ENCODE measurements around the gene GNAS. TPM values are rescaled to one million over a fixed set of nuclear protein-coding genes. Genes with fewer than 3 reads are reported as not detected.
A peak's percentile ranks its signal among the peaks of the same experiment; 100 is the strongest.

The GNAS gene
- total RNA-seq, 1 donor from 2014 or later, result 617 TPM

- peak; percentile 61 for ATAC-seq
- peak; percentile 90 for DNase-seq (ENCODE audit: low spot score)
- intact Hi-C loops (cut with DNase I), result no loop called here
Measured at GRCh38 chr20:58891086-58891717, 38.7 kb downstream of the GNAS start.

DNA sequence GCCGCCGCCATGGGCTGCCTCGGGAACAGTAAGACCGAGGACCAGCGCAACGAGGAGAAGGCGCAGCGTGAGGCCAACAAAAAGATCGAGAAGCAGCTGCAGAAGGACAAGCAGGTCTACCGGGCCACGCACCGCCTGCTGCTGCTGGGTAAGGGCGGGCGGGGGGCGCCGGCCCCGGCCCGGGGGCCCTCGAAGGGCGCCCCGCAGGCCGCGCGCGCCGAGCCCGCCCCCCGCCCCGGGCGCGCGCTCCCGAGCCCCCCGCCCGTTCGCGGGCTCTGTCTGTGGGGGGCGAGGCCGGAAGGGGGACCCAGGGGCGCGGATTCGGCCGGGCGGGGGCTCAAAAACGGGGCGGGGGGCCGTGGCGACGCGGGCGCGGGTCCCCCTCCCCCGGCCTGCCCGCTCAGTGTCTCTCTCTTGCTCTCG, 39.2 kb downstream of the GNAS start:
- no peak for DNase-seq (ENCODE audit: low spot score)

DNA sequence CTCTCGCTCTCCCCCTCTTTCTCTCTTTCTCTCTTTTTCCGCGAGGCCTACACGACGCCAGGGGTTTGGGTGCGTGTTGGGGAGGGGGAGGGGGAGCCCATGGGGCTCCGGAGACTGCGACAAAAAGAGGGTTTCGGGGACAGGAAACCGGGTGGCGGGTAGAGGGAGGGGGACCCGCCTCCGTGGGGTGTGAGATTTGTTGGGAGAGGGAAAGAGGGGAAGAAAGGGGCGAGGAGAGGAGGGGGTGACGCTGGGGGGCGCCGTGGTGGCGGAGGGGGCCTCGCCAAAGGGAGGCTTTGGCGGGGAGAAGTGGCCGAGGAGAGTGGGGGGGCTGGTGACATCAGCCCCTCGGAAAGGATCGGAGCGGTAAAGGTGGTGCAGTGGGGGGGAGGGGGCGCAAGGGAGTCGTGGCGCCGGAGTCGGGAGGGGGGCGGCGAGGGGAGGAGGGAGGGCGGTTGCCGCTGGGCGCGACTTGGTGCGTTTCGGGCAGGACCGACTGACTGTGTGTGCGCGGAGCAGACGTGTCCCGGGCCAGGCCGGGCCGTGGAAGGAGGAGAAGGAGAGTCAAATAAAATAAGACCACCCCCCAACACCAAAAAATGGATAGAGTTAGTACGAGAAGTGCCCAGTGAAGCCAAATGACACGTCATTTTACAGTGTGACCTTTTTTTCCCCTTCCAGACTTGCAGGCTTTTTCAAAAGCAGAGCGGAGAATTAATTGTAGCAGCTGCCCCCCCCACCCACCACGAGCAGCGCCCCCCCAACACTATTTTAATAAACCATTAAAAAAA, 39.8 kb downstream of the GNAS start:
- intact Hi-C loops (cut with DNase I), result no loop called here
- DNase-seq (ENCODE audit: low spot score), result peak; percentile 86
- peak; percentile 60 for ATAC-seq

More for the DNA sequence above, 39.2 kb downstream of the GNAS start:
- ATAC-seq, result peak; percentile 1
- intact Hi-C loops (cut with DNase I), result no loop called here

DNA sequence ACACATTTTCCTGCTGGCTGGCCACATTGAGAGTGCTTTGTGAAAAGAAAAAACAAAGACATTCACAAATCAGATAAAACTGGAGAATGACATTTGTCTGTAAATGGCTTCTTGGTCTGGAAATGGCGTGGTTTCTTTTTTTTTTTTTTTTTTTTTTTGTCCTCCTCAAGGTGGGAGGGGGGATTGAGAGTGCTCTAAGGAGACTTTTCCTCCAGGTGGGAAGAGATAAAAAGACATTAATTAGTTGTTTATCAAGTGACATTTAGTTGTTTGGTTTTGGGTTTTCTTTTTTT, 40.4 kb downstream of the GNAS start:
- ATAC-seq (no peak), DNase-seq (ENCODE audit: low spot score) (no peak)
- intact Hi-C loops (cut with DNase I), result no loop called here

DNA sequence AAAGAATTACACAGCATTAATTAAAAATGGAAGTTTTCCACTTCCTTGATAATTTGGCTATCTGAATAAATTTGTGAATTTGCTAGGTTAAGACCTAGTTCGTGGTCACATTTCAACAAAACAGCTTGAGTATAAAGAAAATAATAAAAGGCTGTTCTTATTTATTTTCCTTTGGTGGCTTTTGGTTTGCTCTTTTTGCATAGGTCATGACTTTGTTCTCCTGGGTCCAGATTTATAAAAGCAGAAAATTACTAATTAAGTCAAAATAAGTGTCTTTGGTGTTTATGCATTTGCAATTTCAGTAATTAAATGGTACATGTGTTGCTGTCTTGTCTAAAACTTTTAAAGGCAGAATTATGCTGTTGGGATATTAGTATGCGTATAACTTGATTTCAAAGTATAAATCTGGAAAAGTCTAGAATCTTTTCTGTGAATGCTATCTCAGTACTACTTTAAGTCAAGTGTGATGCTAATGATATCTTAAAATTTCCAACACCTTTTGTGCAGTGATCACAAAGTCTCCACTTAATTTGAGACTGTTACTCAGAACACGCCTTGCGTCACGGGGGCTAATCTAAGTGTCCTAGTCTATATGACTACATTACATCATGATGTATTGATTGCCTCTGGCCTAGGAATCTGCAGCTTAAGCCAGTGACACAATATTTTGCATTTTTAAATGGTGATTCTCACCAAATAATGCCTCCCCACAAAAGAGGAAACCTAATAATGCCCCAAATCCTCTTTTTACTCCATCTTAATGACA, 41.0 kb downstream of the GNAS start:
- intact Hi-C loops (cut with DNase I), result no loop called here

GRCh38 chr20:58894652-58895447, 42.3 kb downstream of the GNAS start:
- DNase-seq (ENCODE audit: low spot score) (no peak), ATAC-seq (no peak)
- intact Hi-C loops (cut with DNase I), result no loop called here

More for the DNA sequence above, 41.0 kb downstream of the GNAS start:
- ATAC-seq (no peak), DNase-seq (ENCODE audit: low spot score) (no peak)

DNA sequence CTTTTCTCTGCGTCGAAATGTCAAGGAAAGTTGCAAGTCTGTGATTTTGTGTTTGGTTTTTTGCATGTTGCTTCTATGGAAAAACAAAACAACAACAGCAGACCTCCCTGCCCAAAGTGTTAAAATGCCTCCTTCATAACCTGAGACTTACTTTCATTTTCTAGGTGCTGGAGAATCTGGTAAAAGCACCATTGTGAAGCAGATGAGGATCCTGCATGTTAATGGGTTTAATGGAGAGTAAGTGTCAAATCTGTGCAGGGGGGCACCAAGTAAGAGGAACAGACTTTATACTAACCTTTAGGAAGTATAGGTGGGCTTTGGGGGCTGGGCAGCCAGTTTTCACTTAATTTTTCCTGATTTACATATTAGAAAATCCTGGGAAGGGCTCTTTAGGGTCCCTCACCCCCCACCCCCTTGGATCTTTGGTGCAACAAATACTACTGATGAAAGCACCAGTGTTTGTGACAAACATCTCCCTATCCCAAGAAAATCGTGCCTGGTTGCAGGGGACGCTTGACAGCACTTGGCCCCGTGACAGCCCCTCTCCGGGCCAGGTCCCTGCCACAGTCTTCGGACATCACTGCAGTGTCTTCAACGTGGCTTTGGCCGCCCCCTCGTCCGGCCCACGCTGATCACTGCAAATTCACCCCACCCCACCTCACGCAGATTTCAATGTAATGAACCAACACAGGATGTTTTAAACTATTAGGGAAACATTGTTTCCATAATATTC, 43.1 kb downstream of the GNAS start:
- intact Hi-C loops (cut with DNase I), result no loop called here
- DNase-seq (ENCODE audit: low spot score) (no peak), ATAC-seq (no peak)

GRCh38 chr20:58896820-58897219, 44.3 kb downstream of the GNAS start:
- no peak for ATAC-seq
- intact Hi-C loops (cut with DNase I), result no loop called here
- DNase-seq (ENCODE audit: low spot score), result no peak

DNA sequence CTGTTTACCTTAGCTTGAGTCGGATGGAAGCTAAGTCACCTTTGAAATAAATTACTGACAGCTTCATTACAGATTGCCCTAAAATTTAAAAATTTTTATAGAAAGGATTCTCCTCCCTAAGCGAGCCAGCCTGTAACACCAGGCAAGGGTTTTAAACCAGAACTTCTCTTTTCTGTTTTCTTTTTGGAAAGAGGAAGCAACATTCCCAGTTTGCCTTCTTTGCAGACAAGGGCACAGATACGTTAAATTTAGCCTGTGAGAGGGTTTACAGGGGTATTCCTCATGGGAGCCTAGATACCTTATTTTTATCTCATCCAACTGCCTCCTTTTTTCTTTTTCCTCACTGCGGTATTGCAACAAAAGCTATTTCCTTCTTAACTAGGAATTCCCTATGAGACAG, 45.0 kb downstream of the GNAS start:
- ATAC-seq (no peak), DNase-seq (ENCODE audit: low spot score) (no peak)
- intact Hi-C loops (cut with DNase I), result no loop called here

DNA sequence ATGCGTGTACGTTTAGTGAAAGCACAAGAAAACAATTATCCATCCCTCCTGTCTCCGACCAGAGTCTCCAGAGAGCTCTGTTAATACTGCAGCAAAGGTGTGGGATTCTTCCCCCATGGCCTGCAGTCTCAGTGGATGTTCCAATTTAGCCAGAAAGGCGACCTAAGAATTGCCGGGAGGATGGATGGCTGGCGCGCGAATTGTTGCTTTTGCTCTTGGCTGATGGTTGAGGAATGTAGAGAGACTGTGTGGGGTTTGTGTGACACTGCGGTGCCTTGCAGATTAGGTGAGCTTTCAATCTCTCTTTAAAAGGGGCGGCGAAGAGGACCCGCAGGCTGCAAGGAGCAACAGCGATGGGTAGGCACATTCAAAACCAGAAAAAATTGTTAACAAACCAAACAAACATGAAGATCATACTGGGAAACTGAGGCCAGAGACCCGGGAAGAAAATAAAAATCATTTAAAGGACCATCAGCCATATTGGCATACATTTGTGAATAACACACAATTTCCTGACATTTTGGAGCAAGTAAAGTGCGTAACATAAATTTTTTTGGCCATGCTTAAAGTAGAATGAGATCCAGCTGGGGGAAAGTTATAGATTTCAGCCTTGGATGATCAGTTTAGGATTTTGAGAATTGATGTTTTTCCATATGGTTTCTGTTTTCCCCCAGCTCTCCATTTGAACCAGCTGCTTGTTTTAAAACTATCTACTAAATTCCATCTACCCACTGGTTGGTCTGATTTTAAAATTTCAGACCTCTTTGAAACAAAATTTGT, 46.3 kb downstream of the GNAS start:
- no peak for ATAC-seq
- no peak for DNase-seq (ENCODE audit: low spot score)
- intact Hi-C loops (cut with DNase I), result no loop called here

GRCh38 chr20:58899512-58899911, 47.0 kb downstream of the GNAS start:
- intact Hi-C loops (cut with DNase I), result no loop called here

DNA sequence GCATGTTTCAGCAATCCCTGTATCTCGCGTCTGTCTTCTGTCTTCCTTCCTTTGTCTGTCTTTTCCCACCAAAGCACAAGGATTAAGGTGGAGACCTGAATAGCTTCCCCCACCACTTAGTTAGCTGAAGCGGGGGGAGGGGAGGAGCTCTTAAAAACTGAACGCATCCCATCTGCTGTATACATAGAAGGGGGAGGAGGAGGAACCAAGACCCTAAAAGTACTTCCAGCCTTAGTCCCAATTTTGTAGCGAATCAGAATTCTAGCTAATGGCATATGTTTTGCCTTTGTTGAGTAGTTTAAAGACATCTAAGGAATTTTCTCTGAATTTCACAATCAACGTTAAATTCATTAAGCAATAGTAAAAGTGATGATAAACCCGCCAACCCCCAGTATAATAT, 47.9 kb downstream of the GNAS start:
- DNase-seq (ENCODE audit: low spot score) (no peak), ATAC-seq (no peak)
- intact Hi-C loops (cut with DNase I), result no loop called here

More at GRCh38 chr20:58899512-58899911, 47.0 kb downstream of the GNAS start:
- no peak for ATAC-seq
- no peak for DNase-seq (ENCODE audit: low spot score)

DNA sequence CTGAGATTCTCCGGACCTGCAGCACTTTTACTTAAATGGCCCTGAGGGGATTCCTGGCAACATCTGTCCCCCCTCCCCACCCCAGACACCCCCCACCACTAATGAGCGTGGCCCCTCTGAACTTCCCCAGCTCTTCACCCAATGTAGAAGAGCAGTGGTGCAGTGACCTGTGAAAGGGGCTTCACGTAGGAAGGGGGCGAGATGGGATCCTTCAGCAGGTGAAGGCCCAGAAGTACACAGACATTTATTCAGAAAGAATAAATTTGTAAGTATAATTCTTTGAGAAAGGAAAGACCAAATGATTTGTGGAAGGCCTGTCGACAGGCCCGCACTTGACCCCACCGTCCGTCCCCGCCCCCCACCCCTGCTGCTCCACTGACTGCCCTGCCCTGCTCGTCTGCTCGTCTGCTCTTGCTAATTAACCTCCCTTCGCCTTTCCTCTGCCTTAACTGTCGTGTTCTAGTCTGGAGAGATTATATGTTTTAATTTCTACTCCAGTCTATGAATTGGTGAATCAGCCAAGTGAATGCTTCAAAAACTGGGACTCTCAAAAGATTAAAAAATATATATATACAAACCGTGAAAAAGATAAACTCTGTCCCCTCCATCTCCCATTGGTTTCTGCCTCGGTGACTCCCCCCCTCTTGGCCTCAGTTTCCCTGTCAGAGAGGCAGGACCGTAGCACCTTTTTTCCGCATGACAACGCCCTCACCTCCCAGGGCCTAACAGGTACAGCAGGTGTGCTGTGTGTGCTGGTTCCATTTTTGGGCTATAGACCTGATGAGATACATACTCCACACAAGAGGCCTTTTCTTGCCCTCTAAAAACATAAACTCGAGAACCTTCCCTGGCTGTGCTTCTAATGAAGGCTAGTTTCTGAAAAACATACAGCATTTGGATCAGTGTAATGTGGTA, 49.2 kb downstream of the GNAS start:
- DNase-seq (ENCODE audit: low spot score) (no peak), ATAC-seq (no peak)
- intact Hi-C loops (cut with DNase I), result no loop called here

- DNase-seq (ENCODE audit: low spot score) (no peak), ATAC-seq (no peak)
- intact Hi-C loops (cut with DNase I), result no loop called here
Measured at GRCh38 chr20:58903614-58904013, 51.1 kb downstream of the GNAS start.

DNA sequence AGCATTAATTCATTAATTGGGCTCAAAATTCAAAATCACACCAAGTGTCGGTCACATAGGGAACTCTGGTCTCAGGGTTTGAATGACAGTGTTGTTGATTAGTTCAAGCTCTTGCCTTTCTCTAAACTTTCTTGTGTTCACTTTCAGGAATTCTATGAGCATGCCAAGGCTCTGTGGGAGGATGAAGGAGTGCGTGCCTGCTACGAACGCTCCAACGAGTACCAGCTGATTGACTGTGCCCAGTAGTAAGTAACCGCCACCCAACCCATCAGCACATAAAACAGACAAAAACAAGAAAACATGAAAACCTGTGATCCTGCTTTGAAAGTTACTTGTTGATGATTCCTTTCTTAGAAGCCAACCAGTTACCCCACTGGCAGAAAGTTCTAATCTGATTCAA, 52.7 kb downstream of the GNAS start:
- ATAC-seq, result no peak
- no peak for DNase-seq (ENCODE audit: low spot score)
- intact Hi-C loops (cut with DNase I), result no loop called here

DNA sequence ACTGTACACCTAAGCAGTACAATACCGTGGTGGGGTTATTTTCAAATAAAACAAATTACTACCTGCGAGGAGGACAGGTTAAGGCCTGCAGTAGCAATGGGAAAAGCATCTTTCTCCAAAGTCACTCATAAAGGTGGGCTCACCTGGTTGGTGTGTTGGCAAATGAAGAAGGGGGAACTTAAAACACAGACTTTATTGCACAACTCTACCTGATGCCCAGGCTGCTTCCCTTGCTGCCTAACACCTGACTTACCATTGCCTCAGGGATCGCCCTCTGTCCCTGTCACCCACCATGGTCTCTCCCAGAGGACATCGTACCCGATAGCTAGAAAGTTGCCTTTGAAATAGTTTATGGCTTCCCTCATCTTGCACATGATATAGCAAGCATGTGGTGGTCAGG, 53.6 kb downstream of the GNAS start:
- no peak for DNase-seq (ENCODE audit: low spot score)
- no peak for ATAC-seq
- intact Hi-C loops (cut with DNase I), result no loop called here

DNA sequence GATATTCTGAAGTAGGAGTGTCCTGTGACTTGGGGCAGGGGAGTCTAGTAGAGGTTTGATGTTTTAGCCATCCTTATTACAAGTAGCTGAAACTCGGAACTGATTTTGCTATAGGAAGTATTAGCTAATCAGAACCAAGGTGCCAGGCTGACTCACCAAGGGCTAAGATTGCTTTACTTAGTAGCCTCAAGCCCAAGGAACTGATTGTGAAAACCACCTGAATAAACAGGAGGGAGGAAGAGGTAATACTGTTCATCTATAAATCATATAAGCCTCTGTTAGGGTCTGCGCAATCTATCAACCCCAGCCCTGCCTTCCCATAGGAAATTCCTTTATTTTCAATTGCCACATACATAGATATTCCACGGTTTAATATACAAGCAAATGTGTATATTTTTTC, 54.4 kb downstream of the GNAS start:
- ATAC-seq (peak; percentile 36), DNase-seq (ENCODE audit: low spot score) (no peak)
- intact Hi-C loops (cut with DNase I), result no loop called here

Data from sciatic nerve (tissue), 2 donors.